Loucy (cell line): Measurements from ENCODE around the gene CIAPIN1.

Experiments used
- H2AFZ ChIP-seq: fragments of 200-600 bp; sonication (generic); 2 replicates; pipeline ENCODE4 v1.6.0; 2016; ENCODE audit warnings: antibody characterized with exemption, mild to moderate bottlenecking, low read length, moderate library complexity
- H3F3A ChIP-seq: fragments of 200-600 bp; 2 replicates; pipeline ENCODE4 v1.6.0; 2016; ENCODE audit warnings: antibody characterized with exemption, low read depth, mild to moderate bottlenecking
- H3K27me3 ChIP-seq: fragments of 200-600 bp; sonication (generic); 2 replicates; pipeline ENCODE4 v1.6.1; 2014; ENCODE audit warnings: low read length, mild to moderate bottlenecking; ENCODE audit not compliant: insufficient read depth, poor library complexity, severe bottlenecking
- H3K36me3 ChIP-seq: fragments of 200-600 bp; sonication (generic); 2 replicates; pipeline ENCODE4 v1.6.1; 2016; ENCODE audit warnings: low read length; ENCODE audit not compliant: insufficient read depth
- H3K4me1 ChIP-seq: fragments of 200-600 bp; sonication (generic); 2 replicates; pipeline ENCODE4 v1.5.1; 2014; ENCODE audit warnings: low read length, mild to moderate bottlenecking; ENCODE audit not compliant: insufficient read depth, poor library complexity, severe bottlenecking
- H3K4me2 ChIP-seq: fragments of 200-600 bp; sonication (generic); 2 replicates; pipeline ENCODE4 v1.6.0; 2014; ENCODE audit warnings: antibody characterized with exemption, low read length, low read depth, mild to moderate bottlenecking; ENCODE audit not compliant: poor library complexity, severe bottlenecking
- H3K4me3 ChIP-seq: fragments of 200-600 bp; sonication (generic); 2 replicates; pipeline ENCODE4 v1.5.1; 2014; ENCODE audit warnings: low read length, mild to moderate bottlenecking, mixed read lengths; ENCODE audit not compliant: poor library complexity, severe bottlenecking
- H3K79me2 ChIP-seq: fragments of 200-600 bp; sonication (generic); 2 replicates; pipeline ENCODE4 v1.6.1; 2014; ENCODE audit warnings: low read length; ENCODE audit not compliant: insufficient read depth
- H3K9ac ChIP-seq: fragments of 200-600 bp; sonication (generic); 2 replicates; pipeline ENCODE4 v1.6.0; 2014; ENCODE audit warnings: mild to moderate bottlenecking, low read depth, low read length, moderate library complexity; ENCODE audit not compliant: poor library complexity, severe bottlenecking
- H3K9me2 ChIP-seq: fragments of 200-600 bp; sonication (generic); replicated peaks from 2 replicates; pipeline ENCODE4 v1.6.1; 2016; ENCODE audit warnings: low read depth, low read length, mixed read lengths
- H3K9me3 ChIP-seq: fragments of 200-600 bp; sonication (generic); 2 replicates; pipeline ENCODE4 v1.6.1; 2014; ENCODE audit warnings: mild to moderate bottlenecking, antibody characterized with exemption, low read length, low read depth; ENCODE audit not compliant: insufficient read depth
- H4K20me1 ChIP-seq: fragments of 200-600 bp; sonication (generic); 2 replicates; pipeline ENCODE4 v1.6.0; 2014; ENCODE audit warnings: antibody characterized with exemption, low read length, mild to moderate bottlenecking; ENCODE audit not compliant: insufficient read depth, poor library complexity, severe bottlenecking
- CTCF ChIP-seq: fragments of 200-600 bp; sonication (generic); conservative IDR thresholded peaks from 2 replicates; pipeline ENCODE4 v1.5.1; 2014; ENCODE audit warnings: mild to moderate bottlenecking, antibody characterized with exemption, low read length
- EZH2phosphoT487 ChIP-seq: fragments of 200-600 bp; IDR thresholded peaks from 2 replicates; pipeline ENCODE4 v1.6.1; 2018; ENCODE audit warnings: antibody characterized with exemption, mild to moderate bottlenecking, moderate library complexity, borderline replicate concordance

CIAPIN1 gene

GRCh38 chr16:57411362-57411976 lies 35.7 kb downstream of the CIAPIN1 start:
- no peak overlapping the region for H3K9ac ChIP-seq
- TF ChIP-seq CTCF (no peak), EZH2phosphoT487 (no peak)
- H3K79me2 ChIP-seq: no peaks in the 10 kb centered on the region
- no peak overlapping the region for H2AFZ ChIP-seq
- H3K36me3 ChIP-seq: no peaks in the 10 kb centered on the region
- H4K20me1 ChIP-seq: no peaks in the 10 kb centered on the region
- H3F3A ChIP-seq: no peaks in the 10 kb centered on the region
- no peak overlapping the region for H3K4me2 ChIP-seq
- no peaks in the 10 kb centered on the region for H3K9me2 ChIP-seq
- H3K9me3 ChIP-seq: no peaks in the 10 kb centered on the region
- no peaks in the 10 kb centered on the region for H3K27me3 ChIP-seq
- H3K4me3 ChIP-seq: no peak overlapping the region
- peaks cover 6% of the 10 kb centered on the region for H3K4me1 ChIP-seq

GRCh38 chr16:57409870-57410587 lies 37.2 kb downstream of the CIAPIN1 start:
- Histone ChIP-seq H2AFZ (no peak overlapping the region), H3K36me3 (no peaks in the 10 kb centered on the region), H3K9me3 (no peaks in the 10 kb centered on the region), H3K9ac (no peak overlapping the region), H3K4me1 (peaks cover 4% of the 10 kb centered on the region), H3K9me2 (no peaks in the 10 kb centered on the region), H3K27me3 (no peaks in the 10 kb centered on the region), H3F3A (no peaks in the 10 kb centered on the region), H3K4me3 (no peak overlapping the region), H3K4me2 (no peak overlapping the region), H4K20me1 (no peaks in the 10 kb centered on the region), H3K79me2 (no peaks in the 10 kb centered on the region)
- TF ChIP-seq EZH2phosphoT487: no peak
- TF ChIP-seq CTCF: no peak

GRCh38 chr16:57409065-57409464 lies 38.1 kb downstream of the CIAPIN1 start:
- H3K27me3 ChIP-seq: no peaks in the 10 kb centered on the region
- H3K9me2 ChIP-seq: no peaks in the 10 kb centered on the region
- H3K9me3 ChIP-seq: no peaks in the 10 kb centered on the region
- no peaks in the 10 kb centered on the region for H3F3A ChIP-seq
- TF ChIP-seq EZH2phosphoT487 (no peak), CTCF (no peak)
- H3K9ac ChIP-seq: no peak overlapping the region
- H2AFZ ChIP-seq: no peak overlapping the region
- no peak overlapping the region for H3K4me2 ChIP-seq
- H3K4me3 ChIP-seq: no peak overlapping the region
- no peaks in the 10 kb centered on the region for H3K36me3 ChIP-seq
- H3K4me1 ChIP-seq: peaks cover 4% of the 10 kb centered on the region
- no peaks in the 10 kb centered on the region for H4K20me1 ChIP-seq
- H3K79me2 ChIP-seq: no peaks in the 10 kb centered on the region
